Measurements from ENCODE around the gene PDLIM4.
A peak's percentile ranks its signal among the peaks of the same experiment; 100 is the strongest.

The PDLIM4 gene

DNA sequence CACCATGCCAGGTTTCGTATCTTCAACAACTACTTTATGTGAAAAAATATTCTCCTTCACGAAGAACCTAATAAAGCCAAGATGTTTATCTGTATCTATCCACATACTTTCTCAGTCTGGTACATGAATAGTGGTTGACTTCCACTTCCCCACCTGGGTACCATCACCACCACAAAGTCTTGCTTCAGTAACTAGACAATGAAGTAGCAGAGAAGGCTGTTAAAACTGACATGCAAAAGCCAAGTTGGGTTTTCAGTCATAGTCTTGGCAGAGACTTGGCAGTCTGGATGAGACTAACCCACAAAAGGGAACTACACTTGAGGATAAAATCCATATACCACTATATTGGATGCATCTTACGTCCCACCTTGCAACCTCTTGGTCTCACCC is 34.9 kb upstream of the PDLIM4 start:
- no peak for DNase-seq (ENCODE audit: low spot score)
- TF ChIP-seq, protein P1, sequence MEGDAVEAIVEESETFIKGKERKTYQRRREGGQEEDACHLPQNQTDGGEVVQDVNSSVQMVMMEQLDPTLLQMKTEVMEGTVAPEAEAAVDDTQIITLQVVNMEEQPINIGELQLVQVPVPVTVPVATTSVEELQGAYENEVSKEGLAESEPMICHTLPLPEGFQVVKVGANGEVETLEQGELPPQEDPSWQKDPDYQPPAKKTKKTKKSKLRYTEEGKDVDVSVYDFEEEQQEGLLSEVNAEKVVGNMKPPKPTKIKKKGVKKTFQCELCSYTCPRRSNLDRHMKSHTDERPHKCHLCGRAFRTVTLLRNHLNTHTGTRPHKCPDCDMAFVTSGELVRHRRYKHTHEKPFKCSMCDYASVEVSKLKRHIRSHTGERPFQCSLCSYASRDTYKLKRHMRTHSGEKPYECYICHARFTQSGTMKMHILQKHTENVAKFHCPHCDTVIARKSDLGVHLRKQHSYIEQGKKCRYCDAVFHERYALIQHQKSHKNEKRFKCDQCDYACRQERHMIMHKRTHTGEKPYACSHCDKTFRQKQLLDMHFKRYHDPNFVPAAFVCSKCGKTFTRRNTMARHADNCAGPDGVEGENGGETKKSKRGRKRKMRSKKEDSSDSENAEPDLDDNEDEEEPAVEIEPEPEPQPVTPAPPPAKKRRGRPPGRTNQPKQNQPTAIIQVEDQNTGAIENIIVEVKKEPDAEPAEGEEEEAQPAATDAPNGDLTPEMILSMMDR (IDR thresholded peaks at IDR 0.05; ENCODE audit: extremely low read depth, missing control alignments): no peak

DNA sequence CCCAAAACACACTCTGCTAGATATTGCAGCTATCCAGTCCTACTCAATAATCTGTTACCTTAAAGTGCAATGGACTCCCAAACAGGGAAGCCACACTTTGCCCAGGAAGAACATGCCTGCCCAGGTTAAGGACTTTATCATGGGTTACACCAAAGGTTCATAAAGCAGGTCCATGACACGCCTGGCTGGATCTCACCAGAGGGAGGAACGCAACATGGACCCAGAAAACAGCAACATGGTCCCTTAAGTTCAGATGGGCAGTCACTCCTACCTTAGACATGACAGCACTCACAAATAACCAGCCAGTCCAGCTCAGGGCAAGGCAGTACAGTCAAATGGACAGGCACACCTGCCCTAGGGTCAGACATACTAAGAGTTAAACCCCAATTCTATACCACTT is 33.6 kb upstream of the PDLIM4 start:
- TF ChIP-seq, protein P1 (IDR thresholded peaks at IDR 0.05; ENCODE audit: extremely low read depth, missing control alignments): no peak
- no peak for DNase-seq (ENCODE audit: low spot score)

DNA sequence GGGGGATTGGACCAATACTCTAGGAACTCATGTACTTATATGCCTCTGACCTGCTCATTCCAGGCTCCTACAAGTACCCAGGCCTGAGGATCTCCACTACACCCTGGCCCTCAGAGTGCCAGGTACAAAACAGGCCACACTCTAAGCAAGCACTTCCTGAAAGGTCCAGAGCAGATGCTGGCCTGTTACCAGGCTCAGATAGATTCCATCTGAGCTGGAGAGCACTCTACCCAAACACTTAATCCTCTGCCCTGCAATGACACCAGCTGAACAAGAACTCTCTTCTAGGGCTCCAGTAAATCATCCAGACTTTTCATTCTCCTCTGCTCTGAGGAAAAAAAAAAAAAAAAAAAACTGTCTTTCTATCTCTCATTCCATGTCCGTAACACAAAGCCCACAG is 32.8 kb upstream of the PDLIM4 start:
- TF ChIP-seq, protein P1 (IDR thresholded peaks at IDR 0.05; ENCODE audit: extremely low read depth, missing control alignments): no peak
- no peak for DNase-seq (ENCODE audit: low spot score)

DNA sequence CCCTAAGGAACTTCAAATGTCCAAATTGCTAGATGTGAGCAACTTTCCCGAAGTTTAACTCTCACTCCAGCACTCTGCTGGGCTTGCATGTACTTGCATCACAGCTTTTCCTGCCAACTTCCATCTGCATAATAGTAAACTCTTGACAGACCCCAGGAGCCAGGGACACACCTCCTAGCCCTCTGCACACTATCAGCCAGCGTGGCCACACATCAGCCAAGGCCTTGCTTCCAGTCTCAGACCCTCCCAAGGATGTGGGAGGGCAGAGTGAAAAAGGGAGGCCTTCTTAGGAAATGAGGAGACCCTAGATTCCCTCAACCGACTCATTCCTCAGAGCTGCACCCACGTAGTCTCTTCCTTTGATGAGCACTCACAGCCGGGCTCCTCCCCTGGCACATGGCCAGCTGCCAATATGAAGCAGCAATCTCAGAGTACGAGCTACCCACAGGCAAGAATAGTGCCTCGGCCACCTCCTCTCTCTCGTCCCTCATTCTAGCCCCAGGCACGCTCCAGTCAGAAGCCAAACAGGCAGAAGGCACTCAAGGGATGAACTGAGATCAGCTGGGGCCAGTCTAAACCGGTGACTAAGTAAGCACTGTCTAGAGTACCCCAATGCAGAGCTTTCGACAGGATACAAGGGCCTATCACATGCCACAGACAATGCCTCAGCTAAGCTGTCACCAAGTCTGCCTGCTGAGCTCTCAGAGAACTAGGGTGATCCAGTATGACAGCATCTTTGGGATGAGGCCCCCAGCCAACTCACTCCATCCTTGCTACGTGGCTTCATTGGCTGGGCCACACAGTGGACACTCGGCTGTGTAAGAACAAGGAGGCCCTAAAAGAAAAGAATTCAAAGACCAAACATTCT is 32.1 kb upstream of the PDLIM4 start:
- DNase-seq (ENCODE audit: low spot score): no peak

DNA sequence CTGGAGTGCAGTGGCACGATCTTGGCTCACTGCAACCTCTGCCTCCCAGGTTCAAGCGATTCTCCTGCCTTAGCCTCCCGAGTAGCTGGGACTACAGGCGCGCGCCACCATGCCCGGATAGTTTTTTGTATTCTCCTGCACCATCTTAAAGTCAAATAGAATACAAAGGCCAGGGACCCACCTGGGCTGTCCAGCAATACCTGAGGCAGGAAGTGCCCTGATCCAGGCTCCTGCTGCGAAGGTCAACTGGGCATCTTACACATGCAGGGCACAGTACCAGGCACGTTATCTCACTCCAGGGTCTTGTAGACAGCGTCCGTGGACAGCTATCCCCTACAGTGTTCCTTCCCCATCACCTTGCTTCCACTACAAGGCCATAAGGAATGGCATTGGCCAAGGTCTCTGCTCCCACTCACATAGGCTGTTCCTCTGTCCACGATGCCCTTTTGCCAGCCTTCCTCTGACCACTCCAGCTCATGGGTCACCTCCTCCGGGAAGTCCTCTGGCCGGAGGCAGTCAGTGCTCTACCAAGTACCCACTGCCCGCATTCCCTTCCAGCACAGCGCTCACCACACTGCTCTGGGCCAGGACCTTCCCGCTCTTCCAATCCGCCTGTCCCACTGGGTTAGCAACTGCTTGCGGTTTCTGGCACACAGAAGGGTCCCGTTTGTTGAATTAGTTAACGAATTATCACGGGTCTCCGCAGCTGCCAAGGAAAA is 30.8 kb upstream of the PDLIM4 start:
- TF ChIP-seq, protein P1 (IDR thresholded peaks at IDR 0.05; ENCODE audit: extremely low read depth, missing control alignments): no peak
- DNase-seq (ENCODE audit: low spot score): no peak

More for the DNA sequence above, 32.1 kb upstream of the PDLIM4 start:
- TF ChIP-seq, protein P1 (IDR thresholded peaks at IDR 0.05; ENCODE audit: extremely low read depth, missing control alignments): no peak

DNA sequence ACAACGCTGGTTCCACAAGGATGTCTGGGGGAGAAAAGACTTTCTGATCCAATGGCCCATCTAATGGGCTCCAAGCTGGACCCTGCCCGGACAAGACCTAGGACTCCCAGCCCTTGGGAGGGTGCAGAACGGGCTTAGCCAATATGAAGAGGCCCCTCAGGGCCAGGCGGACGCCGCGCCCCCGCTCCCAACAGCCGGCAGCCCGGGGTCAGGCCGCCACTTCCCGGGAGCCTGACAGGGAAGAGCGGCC is 30.3 kb upstream of the PDLIM4 start:
- DNase-seq (ENCODE audit: low spot score): no peak
- TF ChIP-seq, protein P1 (IDR thresholded peaks at IDR 0.05; ENCODE audit: extremely low read depth, missing control alignments): no peak

DNA sequence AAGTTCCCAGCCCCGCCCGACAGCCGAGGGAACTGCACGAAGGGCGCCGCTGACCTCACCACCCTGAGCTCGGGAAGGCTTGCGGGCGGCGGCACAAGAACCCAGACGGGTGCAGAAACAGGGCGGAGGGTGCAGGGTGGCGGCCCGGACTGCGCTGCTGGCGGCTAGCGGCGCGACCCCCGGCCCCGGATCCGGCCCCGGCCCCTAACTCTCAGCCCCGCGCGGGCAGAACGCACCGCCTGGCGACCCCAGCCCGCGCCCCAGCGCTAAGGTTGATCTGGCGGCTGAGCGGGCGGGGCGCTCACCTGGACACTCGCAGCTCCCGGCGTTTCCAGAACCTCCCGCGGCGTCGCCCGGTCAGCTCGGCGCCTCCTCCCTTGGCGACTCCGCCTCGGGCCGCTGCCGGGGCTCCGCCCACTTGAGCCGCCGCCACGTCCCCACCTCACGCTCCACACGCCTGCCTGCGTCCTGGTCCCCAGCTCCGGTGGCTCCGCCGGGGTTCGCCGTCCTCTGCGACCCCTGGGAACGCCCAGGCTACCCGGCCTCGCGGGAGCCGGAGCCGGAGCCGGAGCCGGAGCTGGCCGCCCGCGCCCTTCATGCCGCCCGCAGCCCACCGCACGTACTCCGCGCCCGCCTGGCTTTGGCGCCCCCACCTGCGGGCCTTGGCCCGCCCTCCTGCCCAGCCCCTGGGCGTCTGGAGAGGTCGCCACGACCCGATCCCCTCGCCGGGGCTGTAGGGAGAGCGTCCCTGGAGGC is 29.8 kb upstream of the PDLIM4 start, which contains the start of gene P4HA2:
Gene P4HA2 (minus strand): TSS at position 369 of the 756 bp plus-strand sequence. CDS start 9,227 bp downstream, outside the sequence.
- peak; percentile 95 for DNase-seq (ENCODE audit: low spot score)

More for the DNA sequence above, 29.8 kb upstream of the PDLIM4 start, which contains the start of gene P4HA2:
- TF ChIP-seq, protein P1 (IDR thresholded peaks at IDR 0.05; ENCODE audit: extremely low read depth, missing control alignments): no peak
